IMR-90 (cell line): ENCODE results near the gene PTPN11. TPM values are rescaled to one million over a fixed set of nuclear protein-coding genes. Genes with fewer than 3 reads are reported as not detected.

Source experiments
- ATAC-seq: fragments of 200-7000 bp; cut with Tn5 transposase; 2 replicates; pipeline ENCODE4 v1.9.1; 2020; ENCODE audit warnings: low read depth, mild to moderate bottlenecking, moderate library complexity
- BruUV-seq: library from RNA; stranded (reverse); fragments of 400-500 nt; replicated peaks from 2 replicates; lab custom pipeline; 2021; lab: Mats Ljungman, UMichigan
- CTCF ChIA-PET: fragments of 300-600 bp; formaldehyde crosslinking; extraction: SDS; loops from one replicate; lab custom pipeline; 2021; ENCODE audit warnings: antibody characterized with exemption; lab: Yijun Ruan, JAX
- POLR2A ChIA-PET: fragments of 300-600 bp; sonication (Branson Sonifier 250); formaldehyde crosslinking; loops from one replicate; lab custom pipeline; 2022; ENCODE audit warnings: antibody characterized with exemption; ENCODE audit not compliant: unreplicated experiment; lab: Charles Lee
- DNase-seq: peaks from one replicate; pipeline ENCODE4 v3.0.0; 2013
- H2AFZ ChIP-seq: replicated peaks from 2 replicates; pipeline ENCODE3; 2013; ENCODE audit warnings: low read length, mild to moderate bottlenecking; ENCODE audit not compliant: poor library complexity
- H2AK5ac ChIP-seq: 2 replicates; pipeline ENCODE4 v1.6.1; 2013; ENCODE audit warnings: low read depth, low read length, inconsistent platforms
- H2AK9ac ChIP-seq: replicated peaks from 2 replicates; pipeline ENCODE3; 2013; ENCODE audit warnings: mild to moderate bottlenecking, low read depth, low read length, moderate library complexity; ENCODE audit not compliant: poor library complexity
- H2BK120ac ChIP-seq: 2 replicates; pipeline ENCODE4 v1.6.1; 2013; ENCODE audit warnings: low read depth, low read length, inconsistent platforms
- H2BK15ac ChIP-seq: 3 replicates; pipeline ENCODE4 v1.6.1; 2013; ENCODE audit warnings: low read depth, low read length, inconsistent platforms
- H2BK20ac ChIP-seq: 2 replicates; pipeline ENCODE4 v1.6.1; 2013; ENCODE audit warnings: low read depth, mild to moderate bottlenecking, inconsistent platforms, low read length, moderate library complexity
- H2BK5ac ChIP-seq: 2 replicates; pipeline ENCODE4 v1.6.1; 2013; ENCODE audit warnings: mild to moderate bottlenecking, low read depth, low read length, inconsistent platforms; ENCODE audit not compliant: poor library complexity, severe bottlenecking
- H3K14ac ChIP-seq: replicated peaks from 2 replicates; pipeline ENCODE4 v1.6.1; 2013; ENCODE audit warnings: low read depth, low read length, inconsistent platforms
- H3K18ac ChIP-seq: 2 replicates; pipeline ENCODE4 v1.6.1; 2013; ENCODE audit warnings: low read depth, low read length, control low read depth
- H3K23ac ChIP-seq: 2 replicates; pipeline ENCODE4 v1.6.1; 2013; ENCODE audit warnings: low read depth, low read length, inconsistent platforms
- H3K27ac ChIP-seq: 2 replicates; pipeline ENCODE4 v1.5.1; 2013; ENCODE audit warnings: mild to moderate bottlenecking, control low read depth, low read length; ENCODE audit not compliant: insufficient read depth
- H3K27me3 ChIP-seq: 2 replicates; pipeline ENCODE4 v1.6.1; 2013; ENCODE audit warnings: low read length; ENCODE audit not compliant: control insufficient read depth, insufficient read depth
- H3K36me3 ChIP-seq: 2 replicates; pipeline ENCODE4 v1.6.1; 2013; ENCODE audit warnings: low read length, mixed read lengths; ENCODE audit not compliant: control insufficient read depth, insufficient read depth
- H3K4ac ChIP-seq: 2 replicates; pipeline ENCODE4 v1.6.1; 2013; ENCODE audit warnings: low read depth, low read length, inconsistent platforms
- H3K4me1 ChIP-seq: 2 replicates; pipeline ENCODE4 v1.6.1; 2013; ENCODE audit warnings: low read length, mixed read lengths; ENCODE audit not compliant: control insufficient read depth, insufficient read depth
- H3K4me2 ChIP-seq: 2 replicates; pipeline ENCODE4 v1.6.1; 2013; ENCODE audit warnings: low read depth, mild to moderate bottlenecking, control low read depth, low read length, moderate library complexity
- H3K4me3 ChIP-seq: 2 replicates; pipeline ENCODE4 v1.5.1; 2013; ENCODE audit warnings: low read depth, mild to moderate bottlenecking, control low read depth, low read length, moderate library complexity; ENCODE audit not compliant: insufficient read depth
- H3K56ac ChIP-seq: 2 replicates; pipeline ENCODE4 v1.6.1; 2013; ENCODE audit warnings: low read length, inconsistent platforms; ENCODE audit not compliant: insufficient read depth; ENCODE audit errors: extremely low read depth
- H3K79me1 ChIP-seq, 2 experiments: 2 replicates each; pipeline ENCODE4 v1.6.1; 2013; ENCODE audit warnings: low read length in 2 of 2, inconsistent platforms in 1 of 2, low read depth in 1 of 2
- H3K9ac ChIP-seq: 2 replicates; pipeline ENCODE4 v1.6.1; 2013; ENCODE audit warnings: low read depth, low read length, control low read depth
- H3K9me1 ChIP-seq: 2 replicates; pipeline ENCODE4 v1.6.1; 2013; ENCODE audit warnings: low read length, inconsistent platforms; ENCODE audit not compliant: insufficient read depth
- H3K9me3 ChIP-seq: 2 replicates; pipeline ENCODE4 v1.6.1; 2013; ENCODE audit warnings: low read length; ENCODE audit not compliant: control insufficient read depth, insufficient read depth
- H4K20me1 ChIP-seq: 2 replicates; pipeline ENCODE4 v1.6.1; 2013; ENCODE audit warnings: low read length, inconsistent platforms; ENCODE audit not compliant: insufficient read depth
- H4K5ac ChIP-seq: 2 replicates; pipeline ENCODE4 v1.6.1; 2013; ENCODE audit warnings: mild to moderate bottlenecking, low read depth, low read length, control low read depth
- H4K8ac ChIP-seq, 2 experiments: 2 replicates each; pipeline ENCODE4 v1.6.1; 2013; ENCODE audit warnings: low read depth in 2 of 2, low read length in 2 of 2, control low read depth in 1 of 2, inconsistent platforms in 1 of 2
- H4K91ac ChIP-seq: 2 replicates; pipeline ENCODE4 v1.6.1; 2013; ENCODE audit warnings: low read depth, low read length, inconsistent platforms; ENCODE audit not compliant: insufficient read depth
- BHLHE40 ChIP-seq: fragments of 150-350 bp; IDR thresholded peaks from 2 replicates; pipeline ENCODE4 v1.6.1; 2016; ENCODE audit warnings: mild to moderate bottlenecking, low read depth, low read length
- CEBPB ChIP-seq: IDR thresholded peaks from 2 replicates; pipeline ENCODE4 v1.6.1; 2012; ENCODE audit warnings: low read depth, low read length, improper control_type of control experiment
- CHD1 ChIP-seq: IDR thresholded peaks from 2 replicates; pipeline ENCODE4 v1.6.1; 2012; ENCODE audit warnings: low read depth, low read length, improper control_type of control experiment
- CTCF ChIP-seq: conservative IDR thresholded peaks from 2 replicates; pipeline ENCODE4 v1.5.1; 2012; ENCODE audit warnings: mild to moderate bottlenecking, low read depth, low read length, improper control_type of control experiment
- FOS ChIP-seq: fragments of 150-350 bp; IDR thresholded peaks from 2 replicates; pipeline ENCODE4 v1.6.1; 2016; ENCODE audit warnings: low read depth, low read length
- MAFK ChIP-seq: IDR thresholded peaks from 2 replicates; pipeline ENCODE4 v1.6.1; 2012; ENCODE audit warnings: low read depth, low read length, improper control_type of control experiment
- MAZ ChIP-seq: IDR thresholded peaks from 2 replicates; pipeline ENCODE4 v1.6.1; 2012; ENCODE audit warnings: low read depth, mild to moderate bottlenecking, low read length, improper control_type of control experiment, moderate library complexity, borderline replicate concordance
- MXI1 ChIP-seq: IDR thresholded peaks from 2 replicates; pipeline ENCODE4 v1.6.1; 2012; ENCODE audit warnings: low read depth, mild to moderate bottlenecking, low read length, moderate library complexity, borderline replicate concordance
- NFE2L2 ChIP-seq: fragments of 150-350 bp; IDR thresholded peaks from 2 replicates; pipeline ENCODE4 v1.6.1; 2016; ENCODE audit warnings: low read depth, mild to moderate bottlenecking, low read length
- POLR2A ChIP-seq: IDR thresholded peaks from 2 replicates; pipeline ENCODE4 v1.6.1; 2012; ENCODE audit warnings: mild to moderate bottlenecking, low read depth, low read length
- RAD21 ChIP-seq: IDR thresholded peaks from 2 replicates; pipeline ENCODE4 v1.6.1; 2012; ENCODE audit warnings: low read length, improper control_type of control experiment
- RCOR1 ChIP-seq: IDR thresholded peaks from 2 replicates; pipeline ENCODE4 v1.6.1; 2012; ENCODE audit warnings: mild to moderate bottlenecking, low read length, improper control_type of control experiment; ENCODE audit not compliant: insufficient replicate concordance
- RFX5 ChIP-seq: IDR thresholded peaks from 2 replicates; pipeline ENCODE4 v1.8.0; 2012; ENCODE audit warnings: low read depth, mild to moderate bottlenecking, low read length, moderate library complexity
- SMC3 ChIP-seq: fragments of 150-350 bp; IDR thresholded peaks from 2 replicates; pipeline ENCODE4 v1.6.1; 2016; ENCODE audit warnings: low read depth, mild to moderate bottlenecking, antibody characterized with exemption, low read length, moderate library complexity
- USF2 ChIP-seq: fragments of 150-350 bp; IDR thresholded peaks from 2 replicates; pipeline ENCODE4 v1.6.1; 2017; ENCODE audit warnings: mild to moderate bottlenecking, antibody characterized with exemption, low read length, low read depth
- WGBS, 2 experiments: methylation state at CpG; one replicate each; pipeline versions ENCODE4 v1.1.5 to v1.1.7; 2013; ENCODE audit warnings: missing lambda C conversion rate in 2 of 2; ENCODE audit not compliant: insufficient read length in 1 of 2; ENCODE audit errors: extremely low coverage in 2 of 2; 5-methylcytosine and 5-hydroxymethylcytosine counted together
- dilution Hi-C: fragments of 300-500 bp; cut with HindIII; formaldehyde crosslinking; loops from one replicate; pipeline ENCODE4 v1.14.3; 2018; ENCODE audit warnings: low sequenced_read_pairs; ENCODE audit not compliant: unreplicated experiment
- in situ Hi-C: fragments of 300-500 bp; cut with MboI; formaldehyde crosslinking; loops from 3 replicates; pipeline ENCODE4 v1.14.3; 2019; ENCODE audit warnings: low sequenced_read_pairs, inconsistent platforms, mixed read lengths
- intact Hi-C: fragments of 100-400 bp; cut with micrococcal nuclease; formaldehyde crosslinking; loops from 2 replicates; pipeline ENCODE4 v1.10.0; 2022
- polyA plus RNA-seq, 3 experiments: library from polyadenylated mRNA; depleted of rRNA; stranded (reverse); fragments of >200 nt; gene quantifications; 2 replicates each; pipeline ENCODE4 v1.2.3, GENCODE V29; 2012; ENCODE audit warnings: low replicate concordance in 1 of 3
- total RNA-seq: library from RNA; depleted of rRNA; stranded (reverse); fragments of >200 nt; gene quantifications from 2 replicates; pipeline ENCODE4 v1.2.3, GENCODE V29; 2012
- TF ChIP-seq, protein P1 (sequence below): fragments of 150-350 bp; IDR thresholded peaks from 2 replicates; pipeline ENCODE4 v1.6.1; 2016; ENCODE audit warnings: low read depth, mild to moderate bottlenecking, low read length, moderate library complexity, borderline replicate concordance

PTPN11 gene
- total and polyA plus RNA-seq, 2 of the 4 experiments (the other 2 are of a cell fraction) = 52.9 to 135 TPM

DNA sequence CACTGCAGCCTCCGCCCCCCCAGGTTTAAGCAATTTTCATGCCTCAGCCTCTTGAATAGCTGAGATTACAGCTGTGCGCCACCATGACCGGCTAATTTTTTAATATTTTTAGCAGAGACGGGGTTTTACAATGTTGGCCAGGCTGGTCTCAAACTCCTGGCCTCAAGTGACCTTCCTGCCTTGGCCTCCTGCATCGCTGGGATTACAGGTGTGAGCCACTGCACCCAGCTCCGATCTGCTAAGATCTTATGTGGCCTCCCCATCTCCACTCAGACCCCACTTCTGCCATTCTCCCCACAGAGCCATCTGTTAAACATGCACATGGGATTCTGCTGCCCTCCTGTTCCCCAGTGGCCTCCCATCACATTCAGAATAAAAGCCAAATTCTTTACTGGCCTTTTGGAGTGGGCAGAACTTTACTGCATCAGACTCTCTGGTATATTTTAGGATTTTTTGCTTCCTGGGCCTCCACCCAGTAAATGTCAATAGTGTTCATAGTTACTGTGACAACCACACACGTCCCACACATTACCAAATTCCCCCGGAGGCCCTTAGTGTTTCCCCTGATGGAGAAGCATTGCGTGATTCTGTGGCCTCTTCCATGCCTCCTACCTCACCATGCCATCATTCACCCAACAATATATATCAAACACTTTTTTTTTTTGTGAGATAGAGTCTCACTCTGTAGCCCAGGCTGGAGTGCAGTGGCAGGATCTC lies 96.3 kb downstream of the PTPN11 start:
- Histone ChIP-seq H2BK15ac (no peak overlapping the region), H2BK120ac (no peak overlapping the region), H3K4me2 (no peak overlapping the region), H4K5ac (no peak overlapping the region), H3K27ac (no peak overlapping the region), H2BK20ac (no peak overlapping the region), H3K4me3 (no peak overlapping the region), H3K27me3 (no peaks in the 10 kb centered on the region), H4K91ac (no peak overlapping the region), H2BK5ac (no peak overlapping the region), H3K36me3 (peaks cover 4% of the 10 kb centered on the region; the same call in 1 of the 2 replicates), H2AK5ac (no peak overlapping the region), H3K79me1 (no peaks in the 10 kb centered on the region), H3K56ac (no peak overlapping the region), H3K9me1 (no peaks in the 10 kb centered on the region), H3K9me3 (no peaks in the 10 kb centered on the region), H4K8ac (no peak overlapping the region), H3K9ac (no peak overlapping the region), H3K14ac (no peak overlapping the region), H4K20me1 (no peaks in the 10 kb centered on the region), H2AK9ac (no peak overlapping the region), H3K23ac (no peak overlapping the region), H3K4ac (no peak overlapping the region), H3K18ac (no peak overlapping the region), H2AFZ (no peak overlapping the region), H3K4me1 (no peaks in the 10 kb centered on the region)
- ATAC-seq (no peak; the same call in 1 of the 2 replicates), DNase-seq (no peak)
- dilution Hi-C loops = no loop called here
- CTCF ChIA-PET = no interaction called here
- intact Hi-C loops = no loop called here
- TF ChIP-seq CHD1 = no peak
- no peak for TF ChIP-seq POLR2A
- TF ChIP-seq RAD21 = no peak
- TF ChIP-seq SMC3 = no peak
- no peak for TF ChIP-seq RFX5
- TF ChIP-seq NFE2L2 = no peak
- TF ChIP-seq, protein P1, sequence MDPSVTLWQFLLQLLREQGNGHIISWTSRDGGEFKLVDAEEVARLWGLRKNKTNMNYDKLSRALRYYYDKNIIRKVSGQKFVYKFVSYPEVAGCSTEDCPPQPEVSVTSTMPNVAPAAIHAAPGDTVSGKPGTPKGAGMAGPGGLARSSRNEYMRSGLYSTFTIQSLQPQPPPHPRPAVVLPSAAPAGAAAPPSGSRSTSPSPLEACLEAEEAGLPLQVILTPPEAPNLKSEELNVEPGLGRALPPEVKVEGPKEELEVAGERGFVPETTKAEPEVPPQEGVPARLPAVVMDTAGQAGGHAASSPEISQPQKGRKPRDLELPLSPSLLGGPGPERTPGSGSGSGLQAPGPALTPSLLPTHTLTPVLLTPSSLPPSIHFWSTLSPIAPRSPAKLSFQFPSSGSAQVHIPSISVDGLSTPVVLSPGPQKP = no peak
- TF ChIP-seq FOS = no peak
- TF ChIP-seq CTCF = no peak
- TF ChIP-seq CEBPB = no peak
- TF ChIP-seq RCOR1 = no peak
- no peak for TF ChIP-seq MAZ
- TF ChIP-seq USF2 = no peak
- TF ChIP-seq BHLHE40 = no peak
- TF ChIP-seq MXI1 = no peak
- TF ChIP-seq MAFK = no peak
- WGBS, 2 experiments = 86% methylated on average over 4 of the region's 9 CpGs; no CpG with 5 or more reads in 1 of the 2 experiments
- in situ Hi-C loops = no loop called here
- POLR2A ChIA-PET = no interaction called here
- BruUV-seq = no TSS peak
